T-helper 2 cell treated with Interferon-gamma antibody and Interleukin-4, amounts not matched to agents 100 ng/mL and 5 ng/mL, for 36 hours (primary cell): ENCODE data around the gene DPH6. TPM values are rescaled to one million over a fixed set of nuclear protein-coding genes. Genes with fewer than 3 reads are reported as not detected.

Experiments
- intact Hi-C: fragments of 100-400 bp; cut with micrococcal nuclease; formaldehyde crosslinking; loops from one replicate; pipeline ENCODE4 v1.15.1; 2023
- total RNA-seq: library from RNA; stranded (reverse); gene quantifications from 2 replicates; pipeline ENCODE4 v1.2.3, GENCODE V29; 2022

DPH6 gene
- total RNA-seq, 1 donor from 2014 or later = 13.9 TPM

DNA sequence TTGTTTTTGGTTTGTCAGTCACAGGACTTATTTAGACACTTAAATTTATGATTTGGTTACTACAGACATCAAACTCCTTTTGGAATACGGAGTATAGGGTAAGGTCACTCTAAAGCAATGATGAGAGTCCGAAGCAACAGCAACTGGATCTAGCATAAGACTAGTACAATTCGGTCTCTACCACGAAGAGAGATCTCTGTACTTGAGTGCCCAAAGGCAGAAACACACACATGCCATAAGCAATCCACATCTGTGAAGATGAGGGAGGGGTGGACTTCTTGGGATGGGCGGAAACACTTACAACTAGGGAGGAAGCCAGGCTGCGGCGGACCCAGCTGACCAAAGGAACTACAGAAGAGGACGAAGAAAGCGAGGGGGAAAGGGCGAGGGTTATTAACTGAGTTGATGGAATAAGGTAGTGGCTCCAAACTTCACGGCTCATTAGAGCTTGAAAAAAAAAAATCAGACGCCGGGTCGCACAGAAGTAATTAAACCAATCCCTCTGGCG lies 595 bp downstream of the DPH6 start:
- intact Hi-C loops = loop anchor here (5.0 kb wide), 2 partner anchors 578 to 1178 kb away; partner anchors contain the start of genes AQR and LPCAT4

DNA sequence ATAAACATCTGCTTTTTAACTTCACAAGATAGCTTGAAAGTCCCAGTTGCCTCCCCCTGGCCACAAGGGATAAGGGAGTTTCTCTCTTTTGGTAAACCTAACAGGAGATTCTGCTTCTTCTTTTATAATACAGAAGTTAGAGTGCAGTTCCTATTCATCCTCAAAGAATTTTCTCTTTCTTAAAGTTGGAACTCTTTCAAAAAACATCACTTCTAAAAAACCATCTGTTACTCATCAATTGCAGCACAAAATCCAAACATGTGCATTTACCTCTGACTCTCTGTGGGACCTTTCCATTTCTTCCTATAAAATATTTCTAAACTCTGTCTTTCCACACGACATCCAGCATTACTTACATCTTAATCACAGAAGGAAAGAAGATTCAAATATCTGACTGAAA lies 5.1 kb downstream of the DPH6 start:
- intact Hi-C loops = no loop called here

DNA sequence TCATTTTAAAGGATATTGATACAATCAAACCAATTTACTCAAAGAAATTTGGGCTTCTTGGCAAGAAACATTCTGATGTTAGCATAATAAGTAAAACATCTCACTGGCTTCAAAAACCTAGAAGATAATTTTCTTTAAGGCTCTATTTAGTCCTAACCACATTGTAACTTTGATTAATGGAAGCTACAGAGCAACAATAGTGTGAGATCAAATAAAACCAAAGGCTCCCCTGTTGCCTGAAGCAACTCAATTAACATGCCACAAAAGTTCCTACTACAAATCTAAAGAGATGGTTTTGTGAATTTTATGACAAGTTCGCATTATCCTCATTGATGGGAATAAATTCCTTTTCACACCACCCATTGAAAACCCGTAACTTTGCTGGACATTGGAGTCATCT lies 5.9 kb downstream of the DPH6 start:
- intact Hi-C loops = no loop called here

DNA sequence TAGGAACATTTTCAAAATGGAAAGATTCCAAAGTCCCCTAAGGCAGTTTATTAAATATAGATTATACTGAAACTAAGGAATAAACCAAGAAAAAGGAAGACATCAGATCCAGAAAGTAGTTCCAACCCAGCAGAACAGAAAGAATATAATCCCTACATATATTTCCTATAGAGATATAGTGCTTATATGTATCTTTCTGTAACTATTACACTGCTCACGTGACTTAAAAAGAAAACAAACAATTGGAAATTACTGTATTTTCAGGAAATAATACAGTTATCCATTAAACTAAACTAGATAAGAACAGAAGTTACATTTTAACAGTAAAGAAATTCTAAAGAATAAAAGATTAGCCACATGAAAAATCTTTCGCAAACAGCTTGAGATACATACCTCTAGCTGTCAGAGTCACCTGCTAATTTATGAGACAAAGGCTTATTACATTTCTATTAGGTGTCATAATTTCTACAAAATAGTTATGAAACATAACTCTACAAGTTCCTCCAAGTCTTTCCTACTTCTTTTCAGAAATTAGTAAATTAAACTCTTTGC lies 10.5 kb downstream of the DPH6 start:
- intact Hi-C loops = no loop called here

DNA sequence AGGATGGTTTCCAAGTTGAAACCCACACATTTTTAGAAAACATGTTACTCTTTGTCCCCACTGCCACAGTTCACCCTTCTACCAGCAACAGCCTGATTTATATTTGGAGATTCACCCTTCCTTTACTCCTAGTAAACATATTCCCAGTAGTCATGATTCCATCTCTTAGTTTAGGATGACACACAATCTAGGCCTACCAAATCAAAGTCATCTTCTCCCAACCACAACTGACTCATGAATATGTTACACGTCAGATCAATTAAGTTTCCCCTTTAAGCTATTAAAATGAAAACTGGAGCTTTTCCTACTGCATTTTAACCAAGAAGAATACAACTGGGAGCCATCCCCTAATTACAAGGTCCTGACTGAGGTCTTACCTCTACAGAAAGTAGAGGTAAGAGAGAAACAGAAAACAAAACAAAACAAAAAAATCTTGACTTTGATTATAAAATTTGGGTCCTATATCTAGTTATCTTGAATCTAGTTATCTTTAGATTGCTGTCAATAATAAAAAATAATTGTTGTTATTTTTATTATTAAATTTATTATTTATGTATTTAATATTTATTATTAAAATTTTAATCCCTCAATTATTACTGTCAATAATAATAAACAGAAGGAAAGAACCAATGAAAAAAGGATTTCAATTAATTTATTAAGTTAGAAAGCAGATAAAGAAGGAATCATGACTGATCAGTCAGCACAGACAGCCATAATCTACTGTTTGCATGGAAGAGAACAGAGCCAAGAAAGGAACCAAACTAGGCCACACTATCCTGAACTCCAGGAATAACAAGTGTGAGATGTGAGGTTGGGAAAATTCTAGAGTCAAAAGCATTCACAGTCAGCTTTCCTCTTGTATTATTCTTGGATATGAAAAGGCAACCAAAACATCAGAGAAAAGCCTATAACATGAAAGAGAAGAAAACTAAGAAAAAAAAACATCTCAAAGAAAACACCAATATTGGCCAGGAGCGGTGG lies 12.5 kb downstream of the DPH6 start:
- intact Hi-C loops = no loop called here

DNA sequence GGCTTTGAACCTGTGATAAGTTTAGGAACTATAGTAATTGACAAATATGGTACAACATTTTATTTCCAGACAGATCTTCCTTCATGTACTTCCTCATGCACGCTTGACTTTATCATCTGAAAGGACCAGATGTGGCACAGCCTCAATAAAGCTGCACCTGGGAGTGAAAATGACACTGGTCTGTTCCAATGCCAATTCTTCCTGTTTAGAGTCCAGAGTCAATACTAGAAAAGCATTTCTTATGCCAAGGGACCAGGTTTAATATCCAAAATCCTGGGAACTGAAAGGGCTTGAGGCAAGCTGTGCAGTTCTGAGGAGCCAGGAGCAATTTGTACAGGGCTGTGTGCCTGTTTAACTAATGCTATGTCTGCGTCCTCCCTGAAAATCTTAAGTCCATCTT lies 15.3 kb downstream of the DPH6 start:
- intact Hi-C loops = no loop called here

DNA sequence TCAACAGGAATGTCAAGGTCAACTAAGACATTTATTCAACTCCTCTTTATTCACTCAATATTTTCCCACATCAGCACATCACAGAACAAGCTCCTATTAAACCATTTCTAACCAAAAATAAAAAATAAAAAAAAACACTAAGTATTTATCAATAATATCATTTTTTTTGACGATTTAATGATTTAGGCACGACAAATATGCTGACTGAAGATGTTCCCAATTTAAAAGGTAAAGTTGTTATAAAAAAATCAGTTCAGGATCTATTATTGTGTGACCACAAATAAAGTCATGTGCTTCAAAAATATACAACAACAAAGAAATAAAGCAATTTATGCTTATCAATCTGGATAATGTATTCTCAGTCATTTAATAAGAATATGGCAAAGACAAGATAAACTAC lies 16.2 kb downstream of the DPH6 start:
- intact Hi-C loops = no loop called here

DNA sequence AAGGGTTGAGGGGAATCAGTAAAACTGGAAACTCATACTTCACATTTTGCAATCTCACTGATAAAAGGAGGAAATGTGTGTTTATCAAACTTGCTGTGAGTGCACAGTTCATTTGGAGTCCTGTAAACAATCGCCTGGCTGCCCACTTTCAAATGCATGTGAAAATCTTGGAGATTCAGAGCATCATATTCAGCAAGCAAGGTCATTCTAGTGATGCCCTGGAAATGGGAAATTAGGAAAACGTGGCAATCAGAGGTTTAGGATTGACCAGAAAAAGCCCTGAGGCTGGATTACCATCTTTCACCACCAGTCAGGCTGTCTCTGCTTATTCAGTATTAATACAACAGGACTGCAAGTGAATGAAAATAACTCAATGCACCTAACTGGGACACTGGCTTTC lies 23.9 kb downstream of the DPH6 start:
- intact Hi-C loops = no loop called here

DNA sequence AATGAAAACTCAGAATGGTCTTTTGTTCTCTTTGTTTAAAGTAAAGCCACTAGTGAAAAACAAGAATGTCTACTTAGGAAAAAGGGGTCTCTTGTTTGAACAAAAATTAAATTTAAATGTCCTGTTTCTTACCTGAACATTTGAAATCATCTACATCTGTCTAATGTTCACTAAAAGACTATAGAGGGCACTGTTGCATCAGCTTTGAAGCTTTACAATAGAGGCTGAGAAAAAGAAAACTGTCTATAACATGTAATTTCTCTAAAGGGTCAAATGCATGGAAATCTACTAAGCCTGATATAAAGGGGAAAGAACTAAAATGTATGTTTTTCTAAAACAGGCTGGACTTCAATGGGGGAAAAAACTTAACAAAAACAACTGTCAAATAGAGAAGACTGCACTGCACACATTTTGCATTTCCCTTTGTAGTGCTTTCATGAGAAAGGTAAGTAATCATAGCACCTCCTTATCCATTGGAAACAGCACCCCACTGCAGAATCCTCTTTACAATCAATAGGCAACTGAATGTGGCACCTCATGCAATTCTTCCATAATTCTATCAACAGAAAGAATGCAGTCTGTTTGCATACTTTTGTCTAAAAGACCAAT lies 26.3 kb downstream of the DPH6 start:
- intact Hi-C loops = loop anchor here (2.0 kb wide), 1 partner anchor 981 kb away; no protein-coding TSS in a partner anchor

DNA sequence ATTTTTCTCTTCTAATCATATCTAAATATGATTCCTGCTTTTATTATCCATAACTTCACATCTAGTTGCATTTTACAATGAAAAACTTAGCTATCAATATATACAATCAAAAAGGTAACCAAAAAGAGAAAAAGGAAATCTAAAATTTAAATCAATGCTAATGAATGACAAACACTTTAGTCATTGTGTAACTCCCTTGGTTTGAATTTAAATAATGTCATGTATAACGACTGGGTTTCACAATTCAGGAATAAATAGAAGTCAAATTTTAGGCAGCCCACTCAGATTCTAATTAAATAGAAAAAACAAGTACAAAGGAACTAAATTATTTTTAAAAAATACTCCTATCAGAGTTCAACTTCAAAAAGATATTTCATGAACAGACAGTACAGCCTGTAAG lies 26.9 kb downstream of the DPH6 start:
- intact Hi-C loops = loop anchor here (2.0 kb wide), 1 partner anchor 982 kb away; no protein-coding TSS in a partner anchor

DNA sequence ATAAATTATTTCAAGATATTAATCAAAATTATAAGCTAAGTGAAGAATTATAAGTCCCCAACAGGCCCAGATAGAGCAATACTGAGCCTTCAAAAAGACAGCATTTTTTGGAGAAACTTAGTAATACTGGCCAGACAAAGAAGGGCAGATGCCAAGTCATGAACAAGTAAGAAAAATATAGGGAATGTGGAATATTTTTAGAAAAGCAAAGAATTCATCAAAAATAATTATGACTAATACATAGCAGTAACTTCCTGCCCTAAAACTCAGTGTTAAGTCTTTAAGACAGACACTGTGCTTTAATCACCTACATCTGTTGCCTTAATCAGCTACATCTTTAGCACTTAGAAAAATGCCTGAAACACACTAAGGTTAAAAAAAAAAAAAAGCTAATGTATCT lies 31.2 kb downstream of the DPH6 start:
- intact Hi-C loops = no loop called here

DNA sequence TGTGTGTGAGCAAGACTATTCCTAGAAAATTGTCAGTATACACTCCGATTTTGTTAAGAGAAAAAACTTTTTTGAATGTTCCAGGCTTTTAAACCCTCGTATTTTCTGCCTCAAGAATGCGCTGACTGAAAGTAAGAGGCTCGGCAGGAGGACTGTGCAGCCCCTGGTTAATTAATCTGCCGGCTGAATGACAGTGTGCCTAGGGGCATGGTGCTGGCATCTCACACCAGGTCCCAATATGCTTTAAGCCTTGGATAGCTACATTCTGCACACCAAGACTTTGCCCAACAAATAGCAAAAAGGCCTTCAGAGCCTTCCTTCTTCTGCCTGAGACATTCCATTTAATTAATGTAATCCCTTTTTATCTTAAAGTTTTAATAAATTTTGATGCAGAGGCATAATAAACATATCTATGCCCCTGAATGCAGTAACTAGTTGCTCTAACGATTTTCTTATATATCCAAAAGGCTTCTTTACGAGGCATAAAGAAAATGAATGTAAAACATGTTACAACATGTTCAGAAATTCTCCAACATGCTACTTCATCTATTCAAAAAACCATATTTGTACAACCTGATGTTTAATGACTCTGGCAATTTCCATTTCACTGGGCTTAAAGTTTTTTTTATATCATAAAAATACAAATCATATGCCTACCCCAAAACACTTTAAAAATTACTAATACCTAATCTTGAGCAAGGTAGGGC lies 37.9 kb downstream of the DPH6 start:
- intact Hi-C loops = no loop called here

DNA sequence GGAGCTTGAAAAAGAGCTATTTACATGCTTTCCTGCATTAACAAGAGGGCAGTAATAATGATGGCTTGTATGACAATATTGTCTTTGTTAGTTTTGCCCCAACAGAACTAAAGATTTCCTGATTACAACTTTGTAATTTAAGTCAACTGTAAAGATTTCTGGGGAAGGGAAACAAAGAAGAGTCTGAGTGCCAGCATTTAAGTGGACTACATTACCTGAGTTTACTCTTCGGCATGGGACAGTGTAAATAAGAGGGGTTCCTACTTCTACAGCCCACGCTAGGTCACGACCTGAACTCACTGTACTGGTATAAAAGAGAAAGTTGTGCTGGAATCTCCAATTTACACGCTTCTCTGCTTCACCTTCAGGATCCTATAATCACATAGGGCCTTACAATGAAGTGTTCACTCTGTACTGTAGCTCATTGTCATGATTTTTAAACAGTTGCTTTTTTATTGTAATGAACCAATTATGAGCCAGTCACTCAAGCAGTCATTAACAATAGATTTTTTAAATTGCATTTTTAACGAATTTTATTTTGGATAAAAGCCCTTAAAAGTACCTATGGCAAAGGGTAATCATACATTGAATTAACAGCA lies 39.6 kb downstream of the DPH6 start:
- intact Hi-C loops = no loop called here

DNA sequence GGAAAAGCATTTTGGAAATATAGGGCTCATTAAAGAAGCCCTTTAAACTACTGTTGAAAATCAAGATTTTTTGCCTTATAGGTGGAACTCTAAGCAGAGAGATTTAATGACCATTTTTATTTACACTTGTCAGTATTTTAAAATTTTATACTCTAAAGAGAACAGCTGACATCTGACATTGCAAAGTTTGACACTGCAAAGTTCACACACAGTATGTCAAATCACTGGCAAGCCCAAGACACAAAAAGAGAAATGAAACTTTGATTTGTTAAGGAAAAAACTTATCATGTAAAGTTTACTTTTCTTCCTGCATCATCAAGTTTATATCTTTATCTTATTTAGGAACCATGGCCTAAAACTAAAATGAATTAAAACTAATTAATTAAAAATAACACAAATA lies 40.2 kb downstream of the DPH6 start:
- intact Hi-C loops = no loop called here

DNA sequence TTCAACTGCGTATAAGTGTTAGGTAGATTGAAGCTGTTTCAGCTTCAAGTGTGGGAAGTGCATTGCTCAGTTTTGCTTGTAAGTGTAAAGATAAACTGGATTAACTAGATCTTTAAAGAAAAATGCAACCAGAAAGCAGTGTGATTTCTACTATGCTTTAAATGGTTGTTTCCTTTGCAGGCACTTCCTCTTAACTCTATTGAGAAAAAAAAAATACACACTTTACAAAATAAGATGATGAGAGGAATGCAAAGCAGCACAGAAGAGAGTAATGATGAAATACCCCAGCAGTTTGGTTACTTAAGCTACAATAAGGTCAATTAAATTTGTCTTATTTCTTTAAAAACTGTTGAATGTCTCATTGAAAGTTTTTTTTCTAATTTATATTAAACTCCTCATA lies 40.8 kb downstream of the DPH6 start:
- intact Hi-C loops = no loop called here

DNA sequence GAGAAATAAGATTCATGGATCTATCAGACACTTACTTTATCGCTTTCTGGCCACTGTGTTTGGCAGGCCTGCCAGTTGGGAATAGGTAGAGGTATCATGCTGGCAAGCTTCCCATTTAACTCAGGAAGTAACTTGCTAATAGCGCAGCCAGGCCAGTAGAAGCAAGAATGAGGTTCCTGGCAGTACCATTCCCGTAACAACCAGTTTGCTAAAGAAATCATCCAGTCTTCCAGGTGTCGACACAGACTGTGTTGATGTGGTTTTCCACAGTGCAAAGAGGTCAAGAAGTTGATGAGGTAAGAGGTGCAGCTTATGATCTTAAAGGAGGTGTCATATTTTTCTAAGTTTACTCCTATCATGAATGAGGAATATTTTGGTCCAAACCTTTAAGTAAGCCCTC lies 46.2 kb downstream of the DPH6 start:
- intact Hi-C loops = no loop called here

DNA sequence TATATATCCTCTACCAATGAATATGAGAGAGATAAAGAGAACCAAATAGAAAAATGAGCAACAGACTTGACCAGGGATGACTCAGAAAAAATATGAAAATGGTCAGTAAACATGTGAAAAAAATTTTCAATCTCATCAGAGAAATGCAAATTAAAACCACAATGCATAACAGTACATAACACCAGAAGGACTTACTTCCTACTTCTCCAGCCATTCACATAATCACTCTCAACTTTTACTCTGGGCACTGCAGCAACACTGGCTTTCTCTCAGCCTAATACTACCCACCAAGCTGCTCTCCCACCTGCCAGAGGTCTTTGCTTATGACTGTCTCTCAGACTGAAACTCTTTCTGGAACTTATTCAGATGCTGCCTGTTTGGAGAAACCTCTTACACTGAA lies 49.4 kb downstream of the DPH6 start:
- intact Hi-C loops = no loop called here

DNA sequence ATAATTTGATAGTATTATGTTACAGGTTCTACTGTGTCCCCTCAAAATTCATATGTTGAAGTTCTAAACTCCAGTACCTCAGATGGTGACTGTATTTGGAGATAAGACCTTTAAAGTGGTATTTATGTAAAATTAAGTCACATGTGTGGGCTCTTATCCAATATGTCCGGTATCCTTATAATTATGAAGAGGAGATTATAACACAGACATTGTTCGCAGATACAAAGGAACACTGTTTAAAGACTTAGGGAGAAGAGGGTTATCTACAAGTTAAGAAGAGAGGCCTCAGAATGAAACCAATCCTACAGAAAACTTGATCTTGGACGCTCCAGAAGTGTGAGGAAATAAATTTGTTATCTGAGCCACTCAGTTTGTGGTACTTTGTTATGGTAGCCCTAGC lies 50.9 kb downstream of the DPH6 start:
- intact Hi-C loops = no loop called here

DNA sequence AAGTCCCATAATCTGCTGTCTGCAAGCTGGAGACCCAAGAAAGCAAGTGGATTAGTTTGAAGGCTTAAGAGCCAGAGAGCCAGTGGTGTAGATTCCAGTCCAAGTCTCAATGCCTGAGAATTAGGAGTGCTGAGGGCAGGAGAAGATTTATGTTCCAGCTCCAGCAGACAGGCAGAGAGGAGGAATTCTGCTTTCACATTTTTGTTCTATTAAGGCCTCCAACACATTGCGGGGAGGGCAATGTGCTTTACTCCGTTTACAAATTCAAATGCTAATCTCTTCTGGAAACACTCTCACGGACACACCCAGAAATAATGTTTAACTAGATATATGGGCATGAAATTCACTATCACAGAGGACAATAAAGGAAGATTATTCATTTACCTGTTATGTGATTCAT lies 54.0 kb downstream of the DPH6 start:
- intact Hi-C loops = no loop called here

DNA sequence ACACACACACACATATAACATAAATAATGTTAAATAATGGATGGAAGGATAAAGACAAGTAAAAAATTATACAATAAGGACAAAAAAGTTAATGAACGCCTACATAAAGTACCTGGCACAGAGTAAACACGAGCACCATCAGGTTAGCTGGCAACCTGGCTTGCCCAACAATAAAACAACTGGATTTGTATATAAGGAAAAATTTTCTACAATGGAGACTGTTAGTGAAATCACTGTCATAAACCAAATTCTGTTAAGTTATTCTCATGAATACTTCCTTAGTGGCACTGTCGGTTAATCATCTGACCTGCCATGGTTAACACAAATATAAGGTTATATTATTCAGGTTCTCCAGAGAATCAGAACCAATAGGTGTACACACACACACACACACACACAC lies 54.8 kb downstream of the DPH6 start:
- intact Hi-C loops = no loop called here

DNA sequence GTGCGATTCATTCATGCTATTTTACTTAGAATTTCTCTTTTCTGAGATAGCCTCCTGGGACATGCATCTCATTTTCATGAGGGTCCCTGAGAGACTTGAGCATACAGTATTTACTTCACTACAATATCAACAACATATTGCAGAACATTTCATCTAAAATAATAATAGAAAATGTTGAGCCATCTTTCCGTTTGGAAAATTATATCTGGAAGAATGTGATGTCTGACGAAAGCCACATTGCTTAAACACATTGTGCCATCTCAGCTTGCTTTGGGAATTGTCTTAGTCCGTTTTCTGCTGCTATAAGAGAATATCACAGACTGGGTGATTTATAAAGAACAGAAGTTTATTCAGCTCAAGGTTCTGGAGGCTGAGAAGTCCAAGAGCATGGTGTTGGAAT lies 55.5 kb downstream of the DPH6 start:
- intact Hi-C loops = no loop called here
